DMS114 treated with DMSO at 0.1 percent for 48 hours (cell line): ENCODE data around the gene ZC3H10.

ENCODE experiments used
- DNase-seq: peaks from one replicate; lab custom pipeline; 2025; ENCODE audit not compliant: unreplicated experiment; lab: John Stamatoyannopoulos, UW

Gene ZC3H10

DNA sequence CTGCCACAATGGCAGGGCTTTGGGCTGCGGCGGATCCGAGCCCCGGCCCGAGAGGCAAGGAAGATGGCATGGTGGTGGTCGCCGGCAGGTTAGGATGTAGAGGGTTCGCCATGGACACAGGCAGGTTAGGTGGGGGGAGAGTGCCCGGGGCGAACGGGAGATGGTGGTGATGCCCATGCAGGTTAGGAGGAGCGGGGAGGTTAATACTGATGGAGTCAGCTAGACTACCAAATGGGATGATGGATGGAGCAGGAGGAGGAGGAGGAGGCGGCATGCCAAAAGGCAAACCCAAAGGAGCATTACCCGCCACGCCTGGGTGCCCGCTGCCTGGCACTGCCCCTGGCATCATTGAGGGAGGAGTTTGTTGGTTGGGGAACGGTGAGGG lies 46.3 kb downstream of the ZC3H10 start:
- DNase-seq: no peak

DNA sequence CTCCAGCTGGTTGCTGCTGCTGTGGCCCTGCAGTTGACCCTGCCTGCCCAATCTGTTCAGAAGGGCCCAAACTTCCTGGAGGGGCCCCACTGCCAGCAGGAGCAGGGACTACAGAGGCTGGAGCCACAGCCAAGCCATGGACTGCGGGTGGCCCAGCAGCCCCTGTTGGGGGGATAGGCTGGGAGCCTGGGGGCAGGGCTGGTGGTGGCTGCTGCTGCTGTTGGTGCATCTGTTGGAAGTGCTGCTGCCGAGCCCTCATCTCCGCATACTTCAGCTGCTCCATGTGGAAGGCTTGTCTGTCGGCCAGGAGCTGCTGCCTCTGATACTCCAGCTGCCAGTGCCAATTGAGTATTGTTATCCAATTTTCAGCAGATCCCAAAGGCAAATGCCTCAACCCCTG lies 47.3 kb downstream of the ZC3H10 start:
- no peak for DNase-seq

DNA sequence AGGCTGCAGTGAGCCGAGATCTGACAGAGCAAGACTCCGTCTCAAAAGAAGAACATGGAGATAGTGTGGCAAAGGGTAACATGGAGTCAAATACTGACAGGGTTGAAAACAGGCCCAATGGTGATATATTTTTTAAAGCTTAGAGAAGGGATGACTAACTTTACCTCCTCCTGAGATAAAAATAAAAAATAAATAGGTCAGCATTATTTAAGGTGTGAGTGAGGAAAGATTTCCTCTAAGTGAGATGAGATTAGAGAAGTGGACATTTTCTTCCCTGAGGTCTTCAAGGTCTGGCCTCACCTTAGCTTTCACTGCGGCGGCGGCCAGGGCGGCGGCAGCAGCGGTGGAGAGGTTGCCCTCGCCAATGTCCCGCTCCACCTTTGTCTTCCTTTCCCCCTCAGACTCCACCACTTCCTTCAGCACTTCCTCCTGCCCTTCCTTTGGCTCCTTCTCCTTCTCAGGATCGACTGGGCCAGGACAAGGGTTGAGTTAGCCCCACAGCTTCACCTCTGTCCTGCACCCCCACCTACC lies 51.2 kb downstream of the ZC3H10 start:
- DNase-seq: no peak

DNA sequence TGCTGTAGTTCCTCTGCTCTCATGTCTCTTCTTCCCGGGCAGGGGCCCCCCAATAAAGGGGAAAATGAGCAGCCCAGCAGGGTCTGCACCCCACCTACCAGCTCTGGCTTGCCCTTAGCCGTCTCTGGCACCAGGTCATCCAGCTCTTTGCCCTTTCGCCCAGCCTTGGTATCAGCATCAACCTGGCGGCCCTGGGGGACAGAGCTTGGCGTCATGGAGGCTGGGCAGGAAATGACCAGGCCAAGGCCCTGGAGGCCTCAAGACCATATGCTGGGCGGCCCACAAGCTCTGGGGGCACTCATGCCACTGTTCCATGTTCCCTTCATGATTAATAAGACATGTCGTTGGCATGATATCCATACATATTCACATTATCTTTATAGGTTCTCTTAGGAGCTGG lies 54.8 kb downstream of the ZC3H10 start:
- DNase-seq: no peak
